OCI-LY1 (cell line): Measurements from ENCODE around the gene ZDHHC20.

ENCODE experiments used
- CTCF ChIP-seq: fragments of 200-600 bp; sonication (generic), shearing (Covaris generic); IDR thresholded peaks from 2 replicates; pipeline ENCODE4 v1.5.1; 2017; ENCODE audit warnings: mild to moderate bottlenecking, antibody characterized with exemption, low read length, moderate library complexity, mixed read lengths
- EZH2 ChIP-seq: fragments of 200-600 bp; sonication (generic), shearing (Covaris generic); IDR thresholded peaks from 2 replicates; pipeline ENCODE4 v1.8.0; 2017; ENCODE audit warnings: borderline replicate concordance, mixed run types, mild to moderate bottlenecking, antibody characterized with exemption, low read length, moderate library complexity, mixed read lengths

DNA sequence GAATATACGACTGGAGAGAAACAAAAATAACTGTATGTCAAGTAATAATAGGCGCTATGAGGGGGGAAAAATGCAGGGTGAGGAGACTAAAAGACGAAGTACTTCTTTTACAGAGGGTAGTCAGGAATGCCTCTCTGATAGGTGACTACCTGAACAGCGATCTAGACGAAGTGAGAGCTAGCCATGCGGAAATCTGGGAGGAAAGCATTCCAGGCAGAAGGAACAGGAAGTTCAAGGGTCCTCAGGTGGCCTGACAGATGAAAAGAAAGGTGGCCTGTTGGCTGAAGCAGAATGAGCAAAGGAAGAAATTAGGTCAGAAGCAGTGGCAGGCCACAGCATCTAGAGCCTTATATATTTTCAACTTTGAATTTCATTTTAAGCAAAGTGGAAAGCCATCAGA lies 13.3 kb downstream of the ZDHHC20 start:
- TF ChIP-seq CTCF (no peak), EZH2 (no peak)
